ENCODE data around the gene GPR160.
"Not testable (repeated sequence)": the region's sequence is repeated elsewhere in the genome, so short reads cannot be mapped to it uniquely, and the experiment has no call there.

Gene GPR160

GRCh38 chr3:170108955-170109354 lies 71.2 kb downstream of the GPR160 start:
- in situ Hi-C loops (cut with HindIII; ENCODE audit: low sequenced_read_pairs): no loop called here

DNA sequence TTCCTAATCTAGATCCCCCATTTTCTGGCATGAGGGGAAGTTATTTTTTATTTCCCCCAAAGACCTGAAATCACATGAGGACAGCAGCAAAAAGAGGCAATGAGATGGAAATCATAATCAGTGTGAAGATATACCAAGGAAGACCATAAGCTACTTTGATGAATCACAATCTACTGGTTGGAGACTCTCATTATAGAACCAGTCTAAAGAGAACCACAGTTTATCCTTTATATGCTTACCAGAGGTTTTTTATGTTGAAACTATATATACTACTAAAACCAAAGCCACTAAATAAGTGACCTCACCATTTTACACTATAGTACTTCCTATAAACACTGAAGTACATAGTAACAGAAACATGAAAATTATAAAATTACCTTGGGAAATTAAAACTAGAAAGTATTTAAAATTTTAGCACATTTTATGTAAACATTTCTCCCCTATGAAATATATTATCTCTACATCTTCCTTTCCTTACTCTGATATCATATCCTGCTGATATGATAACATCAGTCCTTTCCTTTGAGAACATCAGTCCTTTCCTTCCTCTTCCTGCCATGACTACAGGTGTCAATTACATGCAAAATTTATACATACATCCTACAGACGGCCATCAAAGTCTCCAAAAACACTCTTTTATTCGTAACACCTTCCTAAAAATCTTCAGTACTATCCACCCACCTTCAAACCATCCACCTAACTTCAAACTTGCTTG lies 71.9 kb downstream of the GPR160 start:
- in situ Hi-C loops (cut with HindIII; ENCODE audit: low sequenced_read_pairs): no loop called here

GRCh38 chr3:170111147-170111771 lies 73.5 kb downstream of the GPR160 start:
- in situ Hi-C loops (cut with HindIII; ENCODE audit: low sequenced_read_pairs): no loop called here

GRCh38 chr3:170114165-170114564 lies 76.4 kb downstream of the GPR160 start:
- in situ Hi-C loops (cut with HindIII; ENCODE audit: low sequenced_read_pairs): not testable (repeated sequence)

GRCh38 chr3:170117134-170117533 lies 79.3 kb downstream of the GPR160 start:
- in situ Hi-C loops (cut with HindIII; ENCODE audit: low sequenced_read_pairs): no loop called here

DNA sequence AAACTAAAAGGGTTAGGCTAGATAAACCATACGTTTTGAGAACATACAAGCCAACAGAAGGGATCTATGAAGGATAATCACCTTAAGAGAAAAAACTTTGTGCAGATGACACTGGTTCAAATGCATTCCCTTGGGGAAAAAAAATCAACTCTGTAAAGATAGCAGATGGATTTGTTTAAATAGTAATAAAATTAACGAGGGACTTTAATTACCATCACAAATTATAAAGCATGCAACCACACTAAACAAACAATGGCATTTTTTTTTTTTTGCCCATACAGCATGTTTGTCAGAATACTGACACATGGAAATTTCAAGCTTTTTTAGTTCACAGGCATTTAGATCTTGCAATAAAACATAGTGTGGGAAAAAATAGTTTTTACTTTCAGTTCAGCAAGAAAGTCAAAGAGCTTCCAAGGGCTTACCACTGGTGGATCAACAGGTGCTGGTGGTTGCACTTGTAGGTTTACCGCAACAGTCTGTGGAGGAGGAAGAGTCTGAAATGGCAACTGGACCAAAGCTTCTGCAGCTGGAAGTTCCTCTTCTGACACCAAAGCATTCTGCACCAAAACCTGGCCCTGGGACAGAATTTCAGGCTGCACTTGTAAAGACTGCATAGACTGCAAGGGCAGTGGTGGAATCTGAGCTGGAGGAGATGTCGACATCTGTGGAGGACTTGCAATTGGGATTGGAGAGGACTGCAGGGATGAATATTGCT lies 90.6 kb downstream of the GPR160 start:
- in situ Hi-C loops (cut with HindIII; ENCODE audit: low sequenced_read_pairs): no loop called here

DNA sequence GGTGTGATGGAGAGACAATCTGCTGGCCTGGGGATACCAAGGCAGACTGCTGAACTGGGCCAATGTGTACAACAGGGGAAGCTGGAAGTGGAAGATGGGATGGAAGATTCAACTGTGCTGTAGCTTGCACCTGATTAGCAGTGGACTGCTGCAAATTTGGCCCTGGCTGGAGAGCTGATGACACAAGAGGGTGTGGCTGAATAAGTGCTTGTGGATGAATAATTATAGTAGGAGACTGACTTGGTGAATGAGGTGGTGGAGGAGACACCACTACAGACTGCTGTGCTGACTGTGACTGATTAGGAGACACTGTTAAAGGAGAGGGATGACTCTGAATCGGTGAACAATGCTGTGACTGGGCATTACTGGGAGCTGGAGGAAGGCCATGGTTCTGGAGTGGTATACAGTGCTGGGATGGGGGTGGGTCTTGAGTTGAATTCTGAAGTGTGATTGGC lies 91.2 kb downstream of the GPR160 start:
- in situ Hi-C loops (cut with HindIII; ENCODE audit: low sequenced_read_pairs): no loop called here

DNA sequence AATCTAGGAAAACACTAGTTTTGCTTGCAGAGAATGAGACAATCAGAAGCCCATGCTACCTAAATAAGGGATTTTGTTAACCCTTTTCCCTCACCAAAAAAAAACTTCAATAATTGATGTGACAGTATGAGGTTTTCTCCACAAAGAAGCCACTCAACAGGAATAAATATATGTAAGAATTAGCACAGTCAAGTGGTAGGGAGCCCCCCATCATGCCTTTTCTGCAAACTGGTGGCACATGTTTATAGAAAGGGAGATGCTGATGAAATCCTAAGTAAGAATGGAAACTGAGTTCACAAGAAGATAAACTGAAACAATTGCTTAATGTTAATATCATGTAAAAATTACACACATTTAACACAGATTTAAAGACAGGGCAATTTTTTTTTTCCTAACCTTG lies 92.7 kb downstream of the GPR160 start:
- in situ Hi-C loops (cut with HindIII; ENCODE audit: low sequenced_read_pairs): no loop called here

GRCh38 chr3:170132335-170132734 lies 94.5 kb downstream of the GPR160 start:
- in situ Hi-C loops (cut with HindIII; ENCODE audit: low sequenced_read_pairs): no loop called here

Data from DLD1 (cell line).